Stimulated activated CD4-positive, alpha-beta T cell treated with anti-CD3 and anti-CD28 coated beads, Interleukin-4, amount 100 ng/mL, for 4 hours (primary cell): ENCODE data around the gene MOK.
A peak's percentile ranks its signal among the peaks of the same experiment; 100 is the strongest.
"Not testable (repeated sequence)": the region's sequence is repeated elsewhere in the genome, so short reads cannot be mapped to it uniquely, and the experiment has no call there.

Experiments used
- DNase-seq, 2 experiments: peaks; one replicate each; pipeline ENCODE4 v3.0.0-alpha.2; 2020

The MOK gene

DNA sequence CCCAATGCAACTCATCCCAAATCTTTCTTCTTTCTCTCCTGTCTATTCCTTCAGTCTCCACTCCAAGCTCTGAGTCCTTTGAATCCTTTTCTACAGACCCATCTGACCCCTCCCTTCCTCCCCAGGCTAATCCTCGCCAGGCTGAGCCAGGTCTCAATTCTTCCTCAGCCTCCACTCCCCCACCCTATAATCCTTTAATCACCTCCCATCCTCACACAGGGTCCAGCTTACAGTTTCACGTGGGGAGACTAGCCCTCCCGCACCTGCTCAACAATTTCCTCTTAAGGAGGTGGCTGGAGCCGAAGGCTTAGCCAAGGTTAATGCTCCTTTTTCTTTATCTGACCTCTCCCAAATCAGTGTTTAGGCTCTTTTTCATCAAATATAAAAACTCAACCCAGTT, 63.8 kb downstream of the MOK start:
- DNase-seq: no peak

DNA sequence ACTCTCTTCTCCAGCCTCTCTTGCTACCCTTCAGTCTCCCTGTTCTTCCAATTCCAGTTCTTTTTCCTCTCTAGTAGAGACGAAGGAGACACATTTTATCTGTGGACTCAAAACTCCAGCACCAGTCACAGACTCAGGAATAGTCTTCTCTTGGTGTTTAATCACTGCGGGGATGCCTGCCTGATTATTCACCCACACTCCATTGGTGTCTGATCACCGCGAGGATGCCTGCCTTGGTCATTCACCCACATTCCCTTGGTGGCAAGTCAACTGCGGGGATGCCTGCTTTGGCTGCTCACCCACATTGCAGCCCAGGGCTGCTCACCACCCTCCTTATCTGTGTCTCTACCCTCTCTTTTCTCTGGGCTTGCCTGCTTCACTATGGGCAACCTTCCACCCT, 64.5 kb downstream of the MOK start:
- not testable (repeated sequence) for DNase-seq

DNA sequence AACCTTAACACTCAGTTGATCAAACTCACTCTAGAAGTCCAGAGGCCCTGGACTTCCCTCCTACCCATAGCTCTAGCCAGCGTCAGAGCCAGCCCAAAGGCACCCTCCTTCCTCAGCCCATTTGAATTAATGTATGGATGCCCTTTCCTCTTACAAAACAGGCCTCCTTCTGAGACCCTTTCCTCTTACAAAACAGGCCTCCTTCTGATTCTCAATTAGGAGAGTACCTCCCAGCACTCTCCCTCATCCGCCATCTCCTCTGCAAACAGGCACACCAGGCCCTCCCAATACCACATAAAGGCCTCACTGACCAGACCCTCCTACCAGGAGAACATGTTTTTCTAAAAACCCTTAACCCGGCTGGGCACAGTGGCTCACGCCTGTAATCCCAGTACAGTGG, 65.7 kb downstream of the MOK start:
- no peak for DNase-seq

DNA sequence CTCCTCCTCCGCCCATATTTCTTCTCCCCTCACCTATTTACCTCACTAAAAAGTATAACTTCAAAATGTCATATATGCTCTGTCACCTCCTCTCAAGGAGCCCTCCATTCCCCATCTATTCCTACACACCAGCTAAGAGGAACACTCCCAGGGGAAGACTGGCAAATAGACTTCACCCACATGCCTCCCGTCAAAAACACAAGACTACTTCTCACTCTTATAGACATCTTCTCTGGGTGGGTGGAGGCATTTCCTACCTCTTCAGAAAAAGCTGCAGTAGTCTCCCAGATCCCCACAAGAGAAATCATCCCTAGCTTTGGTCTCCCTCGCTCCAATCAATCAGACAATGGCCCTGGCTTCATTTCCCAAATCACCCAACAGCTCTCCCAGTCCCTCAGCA, 66.2 kb downstream of the MOK start:
- DNase-seq: no peak

DNA sequence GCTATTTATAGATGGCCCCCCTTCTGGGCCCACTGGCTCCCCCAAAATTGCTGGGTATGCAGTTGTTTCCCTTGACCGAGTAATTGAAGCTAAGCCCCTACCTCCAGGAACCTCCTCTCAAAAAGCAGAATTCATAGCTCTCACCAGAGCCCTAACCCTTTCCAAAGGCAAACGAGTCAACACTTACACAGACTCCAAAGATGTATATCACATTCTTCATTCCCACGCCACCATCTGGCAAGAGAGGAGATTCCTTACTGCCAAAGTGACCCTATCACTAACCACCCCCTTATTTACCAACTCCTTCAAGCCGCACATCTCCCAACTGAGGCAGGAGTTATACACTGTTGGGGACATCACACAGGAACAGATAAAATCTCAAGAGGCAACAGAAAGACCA, 66.8 kb downstream of the MOK start:
- DNase-seq: no peak

DNA sequence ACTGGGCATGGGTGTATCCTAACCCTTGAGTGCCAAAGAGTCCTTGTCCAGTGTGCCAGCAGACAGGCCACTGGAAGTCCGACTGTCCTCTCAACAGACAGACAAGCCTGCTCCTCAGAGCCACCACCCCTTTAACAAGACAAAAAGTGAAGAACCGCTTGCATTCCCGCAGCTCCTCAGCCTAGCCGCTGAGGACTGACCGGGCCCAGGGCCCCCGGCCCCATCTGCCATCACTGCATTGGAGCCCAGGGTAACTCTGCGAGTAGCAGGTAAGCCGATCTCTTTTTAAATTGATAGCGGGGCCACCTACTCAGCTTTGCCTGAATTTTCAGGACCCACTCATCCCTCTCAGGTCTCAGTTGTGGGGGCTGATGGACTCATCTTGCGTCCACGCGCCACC, 68.9 kb downstream of the MOK start:
- DNase-seq: no peak

DNA sequence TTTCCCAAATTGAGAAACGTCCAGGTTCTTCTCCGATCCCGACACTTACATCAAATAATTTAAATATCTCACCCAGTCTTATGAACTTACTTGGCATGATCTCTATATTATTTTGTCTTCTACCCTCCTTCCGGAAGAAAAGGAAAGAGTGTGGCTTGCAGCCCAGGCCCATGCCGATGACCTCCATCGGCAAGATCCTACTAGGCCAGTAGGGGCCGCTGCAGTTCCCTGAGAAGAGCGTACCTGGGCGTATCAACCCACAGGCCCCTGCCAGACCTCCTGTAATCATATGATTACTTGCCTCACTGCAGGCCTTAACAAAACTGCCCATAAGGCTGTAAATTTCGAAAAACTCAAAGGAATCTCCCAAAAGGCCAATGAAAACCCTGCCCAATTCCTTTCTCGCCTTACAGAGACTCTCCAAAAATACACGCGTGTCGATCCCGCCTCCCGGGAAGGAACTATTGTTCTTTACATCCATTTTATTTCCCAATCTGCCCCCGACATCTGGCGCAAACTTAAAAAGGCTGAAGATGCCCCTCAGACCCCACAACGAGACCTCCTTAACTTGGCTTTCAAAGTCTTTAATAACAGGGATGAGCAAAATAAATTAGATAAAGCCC, 69.6 kb downstream of the MOK start:
- peak; percentile 71 to 76 for DNase-seq

DNA sequence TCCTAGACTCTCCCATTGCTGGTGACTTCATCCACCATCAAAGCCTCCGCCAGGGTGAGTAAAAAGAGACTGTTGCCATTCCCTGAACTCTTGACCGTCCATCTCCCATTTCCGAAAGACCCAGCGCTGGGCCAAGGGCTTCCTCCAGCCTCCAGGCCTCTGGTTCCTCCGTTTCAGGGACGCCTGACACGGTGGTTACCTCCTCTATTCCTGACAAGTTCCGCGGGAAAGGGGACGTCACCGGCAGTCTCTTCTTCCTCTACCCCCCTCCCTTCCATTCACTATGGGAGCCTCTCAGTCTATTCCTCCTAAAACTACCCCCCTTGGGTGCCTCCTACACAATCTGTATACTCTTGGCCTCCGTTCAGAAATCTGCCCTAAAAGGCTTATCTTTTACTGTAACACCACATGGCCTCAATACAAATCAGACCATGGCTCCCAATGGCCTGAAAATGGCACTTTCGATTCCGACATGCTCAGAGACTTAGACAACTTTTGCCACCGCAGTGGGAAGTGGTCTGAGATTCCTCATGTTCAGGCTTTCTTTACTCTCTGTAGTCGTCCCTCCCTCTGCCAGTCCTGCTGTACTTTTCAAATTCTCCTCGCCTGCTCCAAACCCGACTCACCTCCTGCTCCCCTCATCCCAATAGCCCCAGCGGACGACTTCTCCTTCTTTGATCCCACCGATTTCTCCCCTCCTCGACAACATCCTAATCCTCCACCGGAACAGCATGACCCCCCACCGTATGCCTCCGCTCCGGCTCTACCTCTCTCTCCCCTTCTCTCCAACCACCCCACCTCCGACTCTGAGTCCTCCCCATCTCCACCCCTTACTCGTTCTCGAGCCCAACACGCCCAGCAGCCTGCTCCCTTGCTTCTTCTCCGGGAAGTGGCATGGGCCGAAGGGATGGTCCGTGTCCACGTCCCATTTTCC, 70.4 kb downstream of the MOK start:
- DNase-seq: no peak

DNA sequence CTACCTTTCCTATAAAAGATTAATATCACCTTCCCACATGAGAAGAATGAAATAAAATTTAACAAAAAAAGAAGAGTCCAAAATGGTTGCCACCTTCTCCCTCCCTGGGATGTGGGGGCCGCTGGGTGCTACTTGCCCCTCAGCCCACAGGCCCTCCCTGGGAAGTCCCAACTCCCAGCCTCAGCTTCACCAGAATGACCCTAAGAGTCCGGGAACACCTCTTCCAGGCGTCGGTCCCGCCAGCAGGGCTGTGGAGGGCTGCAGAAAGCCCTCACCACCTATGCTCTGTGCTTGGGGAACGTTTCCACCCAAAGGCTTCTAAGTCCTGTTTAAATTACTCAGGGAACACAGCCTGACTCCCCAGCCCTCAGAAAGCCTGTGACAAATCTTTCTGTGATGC, 71.9 kb downstream of the MOK start:
- DNase-seq: no peak

DNA sequence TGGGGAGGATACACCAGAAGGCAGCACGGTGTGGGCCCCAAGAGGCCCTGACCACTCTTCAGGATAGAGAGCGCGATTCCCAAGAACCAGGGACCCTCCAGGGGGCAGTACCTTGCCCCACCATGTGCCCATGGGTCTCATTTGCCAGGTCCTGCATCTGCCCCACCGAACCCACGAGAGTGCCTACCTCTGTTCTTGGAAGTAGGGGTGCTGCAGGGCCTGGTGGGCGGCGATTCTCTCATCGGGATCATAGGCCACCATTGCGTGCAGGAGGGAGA, 72.7 kb downstream of the MOK start:
- DNase-seq: no peak

DNA sequence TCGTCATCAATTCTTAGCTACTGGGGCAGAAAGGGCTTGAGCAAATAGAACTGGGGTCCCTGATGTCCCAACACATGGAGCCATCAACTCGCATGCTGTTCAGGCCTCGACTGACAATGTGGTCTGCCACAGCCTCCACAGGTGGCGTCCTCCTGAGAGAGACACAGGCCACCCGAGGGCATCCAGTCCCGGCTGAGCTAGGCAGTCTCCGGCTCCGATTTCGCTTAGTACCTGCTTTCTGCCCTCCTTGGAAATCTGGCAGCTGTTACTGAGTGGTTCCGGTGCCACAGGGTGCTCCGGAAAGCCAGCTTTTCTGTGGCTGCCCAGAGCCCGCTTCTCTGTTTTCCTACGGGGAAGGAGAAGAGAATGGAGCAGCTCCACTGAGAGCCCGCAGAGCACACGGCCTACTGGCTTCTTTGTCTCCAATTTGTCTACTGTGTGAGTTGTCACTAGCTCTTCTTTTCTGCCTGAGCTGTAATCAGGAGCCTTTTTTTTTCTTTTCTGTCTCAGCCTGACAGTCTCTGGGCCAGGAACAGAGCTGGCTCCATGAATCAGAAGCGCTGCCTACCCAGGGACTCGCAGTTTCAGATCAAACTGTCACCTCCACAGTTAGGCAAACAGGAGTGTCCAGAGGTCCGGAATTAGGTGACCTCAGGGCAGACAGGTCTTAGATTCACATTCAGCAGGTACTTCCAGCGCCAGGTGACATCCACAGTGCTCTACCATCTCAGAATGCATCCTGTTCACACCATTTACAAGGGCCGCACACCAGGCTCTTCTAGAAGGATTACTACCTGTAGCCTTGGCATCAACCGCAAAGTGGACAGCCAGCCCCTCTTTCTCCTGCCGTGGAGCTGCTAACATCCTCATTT, 73.3 kb downstream of the MOK start:
- DNase-seq: no peak

DNA sequence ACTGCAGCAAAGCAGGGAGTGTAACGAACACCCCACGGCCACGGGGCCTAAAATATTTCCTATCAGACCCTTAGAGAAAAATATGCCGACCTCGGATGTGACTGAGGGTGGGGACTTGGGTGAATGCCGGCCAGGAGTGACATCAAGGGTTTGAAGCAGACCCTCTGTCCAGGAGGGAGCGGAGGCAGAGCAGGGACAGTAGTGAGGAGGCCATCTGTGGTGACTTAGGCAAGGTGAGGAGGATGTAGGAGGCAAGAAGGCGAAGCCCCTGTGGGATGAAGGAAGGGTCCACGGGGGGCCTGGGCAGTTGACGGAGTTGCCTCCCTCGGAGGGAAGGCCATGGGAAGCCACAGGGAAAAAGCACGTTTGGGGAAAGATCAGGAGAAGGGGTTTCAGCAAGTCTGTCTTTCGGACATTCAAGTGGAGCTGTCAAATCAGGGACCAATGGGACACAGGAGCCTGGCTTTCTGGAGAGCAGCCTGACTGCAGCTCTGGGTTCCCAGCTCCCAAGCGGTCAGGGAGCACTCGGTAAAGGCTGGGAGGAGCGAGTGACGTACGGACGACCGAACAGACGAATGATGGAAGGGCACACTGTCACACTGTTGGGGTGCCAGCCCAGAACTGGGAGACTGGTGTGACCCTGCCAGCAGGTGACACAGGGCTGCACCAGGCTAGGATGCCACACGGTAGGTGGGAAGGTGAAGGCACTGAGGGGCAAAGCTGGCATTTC, 74.3 kb downstream of the MOK start:
- no peak for DNase-seq

DNA sequence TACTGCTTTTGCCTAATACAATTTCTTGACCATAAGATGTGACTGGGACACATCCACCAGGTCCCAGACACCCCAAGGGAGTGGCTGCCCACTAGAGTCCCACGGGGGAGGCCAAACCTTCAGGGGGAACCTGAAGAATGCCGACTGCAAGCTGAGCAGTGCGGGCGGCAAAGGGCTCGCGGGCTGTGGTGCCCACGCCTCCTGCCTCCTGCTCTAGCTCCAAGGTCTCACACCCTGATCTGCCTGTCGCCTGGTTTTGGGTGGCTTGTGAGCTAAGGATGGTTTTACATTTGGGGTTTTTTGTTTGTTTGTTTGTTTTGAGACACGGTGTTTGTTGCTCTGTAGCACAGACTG, 75.2 kb downstream of the MOK start:
- DNase-seq: no peak

DNA sequence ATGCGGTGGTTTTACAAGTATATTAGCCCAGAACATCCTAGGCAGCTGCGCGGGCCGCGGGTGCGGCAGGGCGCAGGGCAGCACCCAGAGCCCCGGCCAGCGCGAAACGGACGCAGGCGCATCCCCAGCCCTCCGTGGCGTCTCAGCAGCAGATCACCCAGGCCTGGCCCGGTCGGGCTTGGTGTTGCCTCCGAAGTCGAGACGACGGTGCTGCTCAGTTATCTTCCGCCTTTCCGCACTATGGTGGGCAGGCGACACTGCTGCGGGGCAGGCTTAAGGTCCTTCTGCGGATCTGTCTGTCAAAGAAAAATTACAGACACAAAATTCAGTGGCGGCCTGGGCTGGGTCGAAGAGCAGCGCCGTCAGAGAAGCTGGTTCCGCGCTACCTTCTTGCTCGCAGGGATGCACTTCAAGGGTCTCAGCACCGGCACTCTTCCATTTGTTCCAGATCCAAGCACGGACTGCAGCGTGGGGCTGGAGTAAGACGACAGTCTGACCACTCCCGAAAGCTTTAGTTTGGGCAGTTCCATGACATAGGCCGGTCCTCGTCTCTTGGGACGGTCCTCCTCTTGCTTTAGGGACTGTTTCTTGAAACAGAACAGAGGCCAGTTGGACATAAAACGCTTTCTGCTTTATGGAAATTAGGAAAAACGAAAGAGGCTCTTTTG, 75.8 kb downstream of the MOK start:
- no peak for DNase-seq

DNA sequence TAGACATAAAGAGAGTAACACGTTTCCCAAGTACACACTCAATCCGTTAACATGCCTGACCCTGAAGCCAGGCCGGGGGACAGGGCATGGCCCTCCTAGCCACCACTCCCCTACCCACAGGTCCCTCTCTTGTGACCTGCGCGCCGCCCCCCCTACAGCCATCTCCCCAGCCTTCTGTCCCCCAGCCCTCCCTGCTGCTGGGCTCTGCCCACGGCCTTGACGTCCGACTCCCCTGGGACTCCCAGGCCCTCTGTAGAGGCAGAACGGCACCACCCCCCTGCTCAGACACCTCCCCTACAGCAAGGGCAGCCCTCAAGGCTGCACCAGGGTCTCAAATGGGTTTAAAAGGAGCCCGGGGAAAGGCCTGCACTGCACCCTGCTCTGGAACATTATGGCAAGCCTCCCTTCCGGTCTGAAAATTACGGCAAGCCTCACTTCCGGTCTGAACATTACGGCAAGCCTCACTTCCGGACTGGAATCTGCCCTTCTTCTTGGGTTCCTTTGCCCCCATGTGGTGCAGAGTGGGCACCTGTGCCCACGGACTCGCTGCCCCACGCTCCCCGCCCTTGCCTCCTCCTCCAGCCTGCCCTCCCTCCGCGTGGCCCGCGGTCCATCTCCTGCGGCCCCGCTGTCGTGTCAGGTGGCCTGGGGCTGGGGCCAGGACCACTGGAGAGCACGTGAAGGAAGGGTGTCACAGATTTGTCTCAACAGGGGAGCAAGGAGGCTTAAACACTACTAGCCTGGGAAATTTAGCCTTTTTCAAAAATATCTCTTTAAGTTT, 77.6 kb downstream of the MOK start:
- DNase-seq: no peak

DNA sequence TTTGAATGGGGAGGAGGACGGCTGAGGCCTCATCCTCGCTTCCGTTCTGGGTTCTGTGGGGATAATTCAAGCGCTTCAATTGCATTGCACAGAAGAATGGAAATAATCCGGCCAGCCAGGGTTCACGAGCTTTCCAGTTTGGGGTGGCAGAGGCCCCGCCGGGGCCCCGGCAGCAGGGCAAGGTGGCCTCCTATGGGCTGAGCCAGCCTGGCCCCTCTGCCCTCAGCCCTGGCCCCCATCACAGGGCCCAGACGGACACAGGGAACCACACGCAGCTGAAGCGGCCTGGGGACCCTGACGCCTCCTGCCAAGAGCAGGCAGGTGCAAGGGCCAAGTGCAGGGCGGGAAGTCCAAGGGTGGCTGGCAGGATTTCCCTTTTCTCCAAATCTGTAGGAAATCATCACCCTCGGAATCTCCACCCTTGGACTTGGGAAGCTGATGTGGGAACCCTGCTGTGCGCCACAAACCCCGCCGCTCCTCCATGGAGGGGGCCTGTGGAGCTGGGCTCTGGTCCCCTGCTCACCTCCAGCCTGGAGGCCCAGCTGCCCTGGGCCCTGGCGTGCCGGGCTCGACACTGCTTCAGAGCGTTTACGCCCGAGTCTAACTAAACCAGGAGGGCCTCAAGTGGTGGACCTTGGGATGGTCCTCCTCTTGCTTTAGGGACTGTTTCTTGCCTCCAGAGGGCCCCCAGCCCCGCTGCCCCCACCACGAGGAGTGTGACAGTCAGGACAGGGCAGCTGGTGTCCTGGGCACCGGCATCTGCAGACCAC, 78.4 kb downstream of the MOK start:
- no peak for DNase-seq

DNA sequence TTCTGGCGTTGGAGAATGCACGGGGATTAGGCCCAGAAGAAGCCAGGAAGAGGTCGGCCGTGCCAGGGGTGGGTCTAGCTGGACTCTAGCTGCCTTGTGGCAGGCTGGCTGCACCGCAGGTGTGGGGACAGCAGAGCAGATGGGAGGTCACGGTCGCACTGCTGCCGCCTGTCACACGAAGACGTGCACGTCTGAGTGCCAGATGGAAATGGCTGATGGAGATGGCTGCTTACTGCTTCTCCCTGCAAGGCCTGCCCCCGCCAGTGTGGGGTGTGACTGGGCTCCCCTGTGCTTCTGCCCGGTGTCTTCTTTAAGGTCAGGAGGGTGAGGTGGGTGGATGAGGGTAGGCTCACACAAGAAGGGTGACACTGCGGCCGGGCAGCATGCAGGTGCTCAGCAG, 79.0 kb downstream of the MOK start:
- DNase-seq: no peak

DNA sequence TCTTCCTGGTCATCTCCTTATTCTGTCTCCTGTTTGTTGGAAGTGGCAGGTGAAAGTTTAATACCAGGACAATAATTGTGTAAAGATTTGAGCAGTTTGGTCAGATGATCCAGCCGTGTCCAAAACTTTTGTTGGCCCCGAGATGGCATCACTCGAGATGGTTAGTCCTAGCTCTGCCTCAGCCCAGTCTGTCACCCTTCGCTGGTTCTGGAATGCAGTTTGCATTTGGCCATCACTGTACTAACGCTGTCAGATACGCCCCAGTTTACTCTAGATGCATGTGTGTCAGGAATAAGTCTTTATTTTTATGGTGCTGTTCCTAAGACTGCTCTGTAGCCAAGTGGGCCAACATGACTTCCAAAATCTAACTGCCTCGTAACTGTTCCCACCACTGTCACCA, 79.6 kb downstream of the MOK start:
- no peak for DNase-seq

DNA sequence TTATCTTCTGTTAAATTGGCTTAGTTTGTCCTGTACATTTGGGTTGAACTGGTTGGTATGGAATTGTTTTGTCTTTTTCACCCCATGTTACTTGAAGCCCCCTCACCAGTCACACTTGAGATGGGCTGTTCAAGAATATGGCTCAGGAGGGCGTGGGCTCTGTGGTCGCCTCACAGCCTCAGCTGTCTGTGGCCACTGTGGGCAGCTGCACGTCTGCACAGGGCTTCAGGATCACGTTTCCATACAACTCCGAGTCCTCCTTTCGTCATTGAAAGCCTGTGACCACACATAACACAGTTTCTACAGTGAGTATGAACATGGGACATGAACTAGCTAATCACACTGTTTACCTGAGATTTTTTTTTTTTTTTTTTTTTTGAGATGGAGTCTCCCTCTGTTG, 81.3 kb downstream of the MOK start:
- DNase-seq: no peak

DNA sequence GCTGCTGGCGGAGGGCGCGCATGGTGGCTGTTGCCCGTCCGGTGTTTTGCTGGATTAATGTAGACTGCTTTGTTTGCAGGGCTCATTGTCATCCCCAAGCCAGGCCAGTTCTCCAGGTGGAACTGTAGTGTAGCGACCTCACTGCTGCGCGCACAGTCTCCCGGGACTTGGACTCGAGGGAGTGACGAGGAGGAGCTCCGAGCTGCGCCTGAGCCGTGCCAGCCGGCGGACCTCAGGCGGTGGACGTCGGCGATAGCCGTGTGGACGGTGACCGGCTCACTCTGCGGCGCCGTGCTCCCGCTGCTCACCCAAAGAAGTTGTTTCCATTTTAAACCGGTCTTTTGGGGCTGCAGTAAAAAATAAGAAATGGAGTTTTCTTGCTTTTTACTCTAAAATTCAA, 82.2 kb downstream of the MOK start:
- no peak for DNase-seq

DNA sequence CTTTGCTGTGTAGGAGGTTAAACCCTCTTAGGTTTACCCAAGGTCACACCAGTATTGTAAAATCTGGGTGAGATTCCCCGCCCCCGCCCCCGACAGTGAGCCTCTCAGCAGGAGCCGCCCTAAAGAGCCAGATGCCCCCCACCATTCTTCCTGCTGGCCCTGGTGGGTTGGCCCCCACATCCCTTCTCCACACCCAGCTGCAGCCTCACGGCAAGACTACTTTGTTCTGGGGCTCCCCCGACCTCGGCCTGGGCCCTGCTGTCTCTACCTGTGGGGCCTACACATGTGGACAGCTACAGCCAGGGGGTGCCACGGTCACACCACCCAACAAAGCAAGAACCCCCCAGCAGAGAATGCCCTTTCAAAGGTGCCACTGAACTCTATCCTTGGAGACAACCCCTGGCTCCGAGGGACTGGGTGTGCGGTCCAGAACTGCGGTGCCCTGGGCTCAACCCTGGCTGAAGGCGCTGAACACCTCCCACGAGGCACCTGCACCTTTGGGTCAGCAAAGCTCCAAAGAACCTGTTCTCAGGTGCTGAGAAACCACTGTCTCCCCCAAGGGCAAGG, 82.9 kb downstream of the MOK start:
- no peak for DNase-seq
